Measurements from ENCODE around the gene SSU72.

DNA sequence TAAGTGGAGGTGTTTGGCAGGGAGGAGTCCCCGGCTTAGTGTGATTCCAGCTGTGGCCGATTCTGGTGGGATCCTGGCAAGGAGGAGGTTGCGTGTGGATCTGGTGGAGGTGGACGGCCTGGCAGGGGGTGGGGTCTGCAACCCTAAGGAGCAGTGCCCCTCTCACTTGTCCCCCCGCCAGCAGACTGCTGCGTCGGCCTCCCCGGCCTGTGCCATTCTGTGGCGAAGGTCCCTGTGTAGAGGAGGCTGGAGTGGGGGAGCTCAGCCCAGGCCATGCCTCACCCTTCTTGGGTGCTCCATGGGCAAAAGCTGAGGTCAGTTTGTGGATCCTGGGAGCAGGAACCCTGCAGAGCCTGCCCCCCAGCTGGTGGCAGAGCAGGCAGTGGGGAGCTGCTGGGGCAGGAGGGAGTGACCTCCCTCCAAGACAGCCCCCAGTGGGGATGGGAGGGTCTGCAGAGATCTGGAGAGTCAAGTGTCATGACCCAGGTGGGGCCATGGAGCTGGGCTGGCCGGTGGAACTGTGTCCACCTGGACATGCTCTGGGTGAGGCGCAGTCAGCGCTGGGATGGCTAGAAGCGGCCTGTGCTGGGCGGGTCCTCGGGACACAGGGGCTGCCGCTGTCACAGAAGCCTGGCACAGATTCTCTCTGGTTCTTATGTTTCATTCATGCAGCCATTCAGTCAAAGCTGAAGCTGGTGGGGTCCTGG lies 45.9 kb upstream of the SSU72 start:
- TF ChIP-seq, protein P1, sequence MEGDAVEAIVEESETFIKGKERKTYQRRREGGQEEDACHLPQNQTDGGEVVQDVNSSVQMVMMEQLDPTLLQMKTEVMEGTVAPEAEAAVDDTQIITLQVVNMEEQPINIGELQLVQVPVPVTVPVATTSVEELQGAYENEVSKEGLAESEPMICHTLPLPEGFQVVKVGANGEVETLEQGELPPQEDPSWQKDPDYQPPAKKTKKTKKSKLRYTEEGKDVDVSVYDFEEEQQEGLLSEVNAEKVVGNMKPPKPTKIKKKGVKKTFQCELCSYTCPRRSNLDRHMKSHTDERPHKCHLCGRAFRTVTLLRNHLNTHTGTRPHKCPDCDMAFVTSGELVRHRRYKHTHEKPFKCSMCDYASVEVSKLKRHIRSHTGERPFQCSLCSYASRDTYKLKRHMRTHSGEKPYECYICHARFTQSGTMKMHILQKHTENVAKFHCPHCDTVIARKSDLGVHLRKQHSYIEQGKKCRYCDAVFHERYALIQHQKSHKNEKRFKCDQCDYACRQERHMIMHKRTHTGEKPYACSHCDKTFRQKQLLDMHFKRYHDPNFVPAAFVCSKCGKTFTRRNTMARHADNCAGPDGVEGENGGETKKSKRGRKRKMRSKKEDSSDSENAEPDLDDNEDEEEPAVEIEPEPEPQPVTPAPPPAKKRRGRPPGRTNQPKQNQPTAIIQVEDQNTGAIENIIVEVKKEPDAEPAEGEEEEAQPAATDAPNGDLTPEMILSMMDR (conservative IDR thresholded peaks at IDR 0.05 in 1 of 2, IDR thresholded peaks at IDR 0.05 in 1 of 2; ENCODE audit: low read depth in 1 of 2, low read length in 2 of 2): no peak
- no peak for TF ChIP-seq EZH2 (IDR thresholded peaks at IDR 0.05; ENCODE audit: low read length, missing control alignments)

Measured in fibroblast of lung (primary cell).